OCI-M2 (cell line): ENCODE measurements around the gene SORL1.
"Not testable (repeated sequence)": the region's sequence is repeated elsewhere in the genome, so short reads cannot be mapped to it uniquely, and the experiment has no call there.

Source experiments
- DNase-seq: peaks from one replicate; lab custom pipeline; 2025; ENCODE audit not compliant: unreplicated experiment; lab: John Stamatoyannopoulos, UW

SORL1 gene

DNA sequence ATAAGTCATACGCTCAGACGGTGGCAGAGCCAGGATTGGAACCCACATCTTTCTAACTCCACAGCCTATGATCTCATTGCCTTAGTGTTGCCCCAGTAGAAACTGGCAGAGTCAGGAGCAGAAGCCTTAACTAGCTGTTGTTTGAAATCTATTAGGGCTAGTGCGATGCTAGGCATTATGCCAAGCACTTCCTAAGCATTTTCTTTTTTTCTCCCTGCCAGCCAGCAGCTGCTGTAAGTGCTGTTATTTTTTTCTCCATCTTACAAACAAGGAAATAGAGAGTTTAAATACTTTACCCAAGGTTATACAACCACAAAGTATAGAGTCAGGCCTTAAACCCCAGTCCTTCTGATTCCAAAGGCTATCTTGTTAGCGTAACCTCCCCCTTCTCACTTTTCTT lies 161.6 kb downstream of the SORL1 start:
- DNase-seq = no peak

DNA sequence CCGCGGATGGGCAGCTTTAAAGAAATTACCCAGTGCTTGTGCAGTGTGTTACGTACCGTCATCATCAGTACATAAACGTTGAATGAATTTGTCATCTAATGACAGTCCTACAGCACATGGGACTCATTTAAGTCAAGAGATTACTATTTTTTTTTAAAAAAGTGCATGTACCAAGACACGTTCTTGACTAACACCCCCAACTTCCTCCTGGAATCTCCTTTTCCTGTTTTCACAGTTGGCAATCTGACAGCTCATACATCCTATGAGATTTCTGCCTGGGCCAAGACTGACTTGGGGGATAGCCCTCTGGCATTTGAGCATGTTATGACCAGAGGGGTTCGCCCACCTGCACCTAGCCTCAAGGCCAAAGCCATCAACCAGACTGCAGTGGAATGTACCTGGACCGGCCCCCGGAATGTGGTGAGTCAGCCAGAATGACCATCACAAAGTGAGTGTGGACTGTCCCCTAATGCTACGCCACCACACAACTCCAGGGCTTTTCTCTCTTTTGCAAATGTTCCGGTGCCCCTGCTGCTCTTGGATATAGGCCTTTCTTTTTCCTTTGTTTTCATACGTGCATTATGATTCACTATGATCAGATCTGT lies 162.6 kb downstream of the SORL1 start:
- no peak for DNase-seq

DNA sequence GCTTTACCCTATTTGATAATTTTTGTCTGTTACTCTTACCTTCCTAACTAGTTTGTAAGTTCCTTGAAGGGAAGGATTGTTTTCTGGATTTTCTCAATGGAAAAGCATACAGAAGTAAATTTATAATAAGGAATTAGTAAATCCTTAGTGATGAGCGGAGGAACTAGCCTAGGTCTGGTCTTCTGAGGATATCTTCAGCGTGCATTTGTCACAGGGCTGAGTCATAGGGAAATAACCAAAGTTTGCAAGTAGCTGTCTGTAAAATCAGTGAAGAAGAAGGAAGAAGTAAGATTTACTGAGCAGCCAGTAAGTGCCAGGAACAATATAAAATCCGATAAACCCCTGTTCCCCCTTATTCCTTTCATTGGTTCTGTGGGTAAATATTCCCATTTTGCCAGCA lies 163.4 kb downstream of the SORL1 start:
- no peak for DNase-seq

DNA sequence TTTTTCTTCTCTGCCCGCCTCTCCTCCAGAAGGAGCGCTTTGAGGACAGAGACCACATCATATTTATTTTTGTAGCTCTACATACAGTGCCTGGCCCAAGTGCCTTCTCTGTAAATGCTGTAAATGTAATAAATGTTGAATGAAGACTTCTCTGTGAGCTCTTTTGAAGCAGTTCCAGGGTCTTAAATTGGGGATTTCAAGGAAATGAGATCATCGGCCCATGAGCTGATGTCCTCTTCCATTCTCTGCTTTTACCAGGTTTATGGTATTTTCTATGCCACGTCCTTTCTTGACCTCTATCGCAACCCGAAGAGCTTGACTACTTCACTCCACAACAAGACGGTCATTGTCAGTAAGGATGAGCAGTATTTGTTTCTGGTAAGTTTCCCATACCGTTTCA lies 166.4 kb downstream of the SORL1 start:
- no peak for DNase-seq

DNA sequence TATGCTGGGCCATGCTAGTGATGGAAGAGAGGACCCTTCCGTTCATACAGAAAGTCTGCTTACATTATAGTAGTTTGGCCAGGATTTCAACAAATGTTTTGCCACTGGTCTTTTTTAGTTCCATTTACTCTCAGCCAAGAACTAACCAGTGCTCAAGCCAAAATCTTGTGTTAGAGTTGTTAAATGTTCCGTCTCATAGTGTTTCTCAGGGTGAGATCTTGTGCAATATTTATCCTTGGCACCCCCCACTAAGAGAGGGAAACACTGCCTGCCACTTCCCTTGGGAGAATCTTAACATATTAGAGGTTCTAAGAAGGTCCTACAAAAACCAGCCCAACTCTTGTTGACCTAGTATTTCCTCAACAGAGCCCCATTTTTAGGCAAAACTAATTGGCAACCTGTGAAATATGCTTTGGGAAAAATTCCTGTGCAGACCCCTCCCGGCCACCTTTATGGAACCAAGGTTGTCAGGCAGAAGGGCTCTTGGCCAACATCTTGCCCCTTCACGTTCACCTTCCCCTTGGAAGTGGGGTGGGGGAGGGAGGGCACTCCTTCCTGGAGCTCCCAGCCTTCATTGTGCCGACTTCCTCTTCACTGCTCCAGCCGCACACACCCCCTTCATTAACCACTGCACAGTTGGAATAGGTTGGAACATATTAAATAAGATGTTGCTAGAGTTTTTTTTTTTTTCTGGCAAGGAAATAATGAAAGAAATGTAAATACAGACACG lies 173.8 kb downstream of the SORL1 start:
- no peak for DNase-seq

DNA sequence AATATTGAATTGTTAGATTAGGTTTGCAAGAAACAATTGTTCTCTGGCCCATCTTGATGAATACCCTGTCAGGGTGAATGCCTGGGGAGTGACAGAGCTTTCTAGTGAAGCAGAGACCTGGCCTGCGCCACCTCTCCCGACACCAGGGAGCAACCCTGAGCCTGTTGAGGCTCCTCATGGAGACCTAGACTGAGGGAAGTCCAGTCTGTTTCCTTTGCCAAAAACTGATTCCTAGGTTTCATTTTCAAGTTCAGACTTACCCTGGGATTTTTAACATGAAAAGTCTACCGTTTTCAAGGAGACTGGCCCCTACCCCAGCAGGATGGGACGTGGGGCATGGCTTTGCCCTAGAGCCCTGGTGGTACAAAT lies 174.4 kb downstream of the SORL1 start:
- no peak for DNase-seq

DNA sequence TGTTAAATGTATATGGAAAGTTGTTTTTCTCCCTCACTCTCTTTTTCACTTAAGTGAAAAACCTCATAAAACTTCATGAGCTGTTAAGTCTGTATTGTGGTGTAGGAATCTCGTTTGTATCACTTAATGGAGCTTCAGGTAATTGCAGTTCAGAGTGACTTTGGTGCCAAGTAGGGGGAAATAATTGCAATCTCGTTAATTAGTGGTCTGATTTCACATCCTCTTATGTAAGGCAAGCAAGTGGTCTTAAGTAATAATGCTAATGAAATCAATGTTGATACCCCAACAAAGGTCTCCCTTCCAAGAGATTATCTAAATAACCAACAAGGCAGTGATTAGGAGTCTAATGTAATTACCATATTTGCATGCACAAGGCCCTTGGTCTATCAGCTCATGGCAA lies 174.9 kb downstream of the SORL1 start:
- DNase-seq = no peak

DNA sequence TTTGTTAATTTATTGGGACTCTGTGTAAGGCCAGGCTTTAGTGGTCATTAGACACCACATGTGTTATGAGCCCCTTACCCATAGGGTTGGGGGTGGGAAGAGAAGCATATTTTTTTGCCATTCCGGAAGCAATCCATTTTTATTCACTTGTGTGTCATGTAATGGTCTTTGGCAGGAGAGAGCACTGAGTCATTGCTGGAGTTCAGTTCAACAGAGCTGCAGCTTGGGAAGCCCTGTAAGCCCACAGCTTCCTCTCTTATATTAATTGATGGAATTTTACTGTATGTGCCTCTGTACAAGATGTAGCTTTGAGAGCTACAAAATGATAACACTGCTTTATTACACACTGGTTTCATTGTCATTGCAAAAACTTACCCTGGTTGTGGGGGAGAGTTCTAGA lies 177.9 kb downstream of the SORL1 start:
- no peak for DNase-seq

DNA sequence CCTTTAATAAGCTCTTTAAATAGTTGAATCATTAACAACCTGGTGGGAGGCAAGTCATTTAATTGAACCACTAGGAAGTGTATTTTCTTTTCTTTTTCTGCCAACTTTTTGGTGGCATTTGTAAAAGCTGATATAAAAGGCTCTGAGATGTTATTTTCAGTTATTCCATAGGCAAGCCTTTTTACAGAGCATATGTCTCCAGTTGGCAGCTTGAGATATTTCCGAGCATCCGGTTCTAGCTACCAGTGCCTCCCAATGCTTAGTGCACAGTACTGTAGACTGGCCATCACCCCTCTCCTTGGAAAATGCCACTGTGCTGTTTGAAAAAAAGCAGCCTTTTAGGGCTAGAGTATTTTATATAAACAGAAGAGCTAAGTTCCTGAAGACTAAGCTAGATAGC lies 179.3 kb downstream of the SORL1 start:
- DNase-seq = no peak

DNA sequence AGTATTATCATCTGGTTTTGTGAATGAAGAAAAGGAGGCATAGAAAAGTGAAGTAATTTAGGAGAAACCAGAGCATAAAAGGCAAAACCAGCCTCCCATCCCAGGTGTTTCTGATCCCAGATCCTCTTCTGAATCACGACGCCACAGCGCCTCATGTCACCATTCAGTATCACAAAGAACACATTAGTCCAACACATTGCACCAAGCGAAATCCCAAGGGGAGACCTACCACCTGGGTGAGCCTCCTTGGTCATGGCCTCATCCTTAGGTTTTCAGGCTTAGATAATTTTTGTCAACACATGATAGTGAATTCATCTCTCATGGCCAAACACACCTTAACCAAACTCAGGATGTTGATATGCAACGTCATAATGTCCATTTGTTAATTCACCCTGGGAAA lies 182.2 kb downstream of the SORL1 start:
- DNase-seq = no peak

DNA sequence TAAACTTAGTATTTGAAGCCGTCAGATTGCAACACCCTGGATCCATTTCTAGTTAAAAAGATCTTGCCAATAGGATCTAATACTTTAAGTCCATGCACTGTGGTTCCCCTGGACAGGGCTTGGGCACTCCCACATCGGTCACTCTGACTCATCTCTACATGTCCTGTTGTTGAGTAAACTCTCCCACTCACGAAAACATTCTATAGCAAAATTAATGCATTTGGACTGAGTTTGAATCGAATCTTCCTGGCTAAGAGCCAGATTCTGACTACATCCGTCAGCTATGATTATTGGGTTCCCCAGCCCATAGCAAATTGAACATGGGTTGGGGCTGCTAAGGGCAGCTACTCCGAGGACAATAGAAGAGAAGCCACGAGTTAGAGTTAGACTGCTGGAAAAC lies 182.8 kb downstream of the SORL1 start:
- DNase-seq = no peak

DNA sequence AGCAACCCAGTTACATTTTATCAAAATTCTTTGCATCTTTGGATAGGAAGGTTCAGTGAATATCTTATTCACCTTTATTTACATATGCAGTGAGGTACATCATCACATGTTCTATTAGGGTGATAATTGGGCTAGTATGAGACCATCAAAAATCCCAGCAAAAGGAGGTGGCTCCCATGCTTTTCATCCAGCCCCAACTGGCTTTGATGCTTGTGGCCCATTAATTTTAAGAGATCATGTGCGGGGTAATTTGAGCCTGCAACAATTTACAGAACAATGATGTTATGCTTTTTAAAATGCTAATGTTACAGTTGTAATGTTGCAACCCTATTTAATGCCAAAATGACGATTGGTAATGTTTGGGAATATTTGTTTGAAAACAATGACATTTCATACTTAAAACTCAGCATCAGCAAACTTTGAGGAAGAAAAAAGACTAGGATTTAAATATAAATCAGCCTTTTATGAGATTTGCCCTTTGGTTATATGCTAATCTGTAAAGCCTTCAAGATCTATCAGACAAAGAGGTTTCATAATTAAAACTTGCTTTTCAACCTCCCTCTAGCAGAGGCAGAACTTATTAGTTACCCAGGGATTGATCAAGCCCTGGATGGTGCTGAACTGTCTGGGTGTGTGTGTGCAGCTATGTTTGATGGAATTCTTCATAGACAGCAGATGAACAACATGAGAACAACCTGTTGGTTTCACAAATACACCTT lies 184.1 kb downstream of the SORL1 start:
- no peak for DNase-seq

DNA sequence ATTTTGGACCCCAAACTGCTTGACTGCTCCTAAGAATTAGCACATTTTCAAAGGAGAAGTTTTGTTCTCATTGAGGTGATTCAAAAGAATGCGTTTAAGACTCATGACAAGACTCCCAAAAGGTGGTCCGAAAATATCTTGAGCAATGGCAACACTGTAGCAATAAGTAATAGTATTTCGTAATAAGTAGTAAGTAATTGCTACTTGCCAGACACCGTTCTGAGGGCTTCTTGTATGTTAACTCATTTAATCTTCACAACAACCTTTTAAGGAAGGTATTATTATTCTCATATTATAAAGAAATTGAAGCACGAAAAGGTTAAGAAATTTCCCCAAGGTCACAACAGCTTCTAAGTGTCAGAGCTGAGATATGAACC lies 184.7 kb downstream of the SORL1 start:
- no peak for DNase-seq

DNA sequence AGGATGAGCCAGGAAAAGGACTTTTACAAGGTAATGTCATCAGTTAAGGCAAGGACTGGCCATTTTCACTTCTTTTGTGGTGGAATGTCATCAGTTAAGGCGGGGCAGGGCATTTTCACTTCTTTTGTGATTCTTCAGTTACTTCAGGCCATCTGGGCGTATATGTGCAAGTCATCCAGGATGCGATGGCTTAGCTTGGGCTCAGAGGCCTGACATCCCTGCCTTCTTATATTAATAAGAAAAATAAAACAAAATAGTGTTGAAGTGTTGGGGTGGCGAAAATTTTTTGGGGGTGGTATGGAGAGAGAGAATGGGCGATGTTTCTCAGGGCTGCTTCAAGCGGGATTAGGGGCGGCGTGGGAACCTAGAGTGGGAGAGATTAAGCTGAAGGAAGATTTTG lies 185.5 kb downstream of the SORL1 start:
- not testable (repeated sequence) for DNase-seq

DNA sequence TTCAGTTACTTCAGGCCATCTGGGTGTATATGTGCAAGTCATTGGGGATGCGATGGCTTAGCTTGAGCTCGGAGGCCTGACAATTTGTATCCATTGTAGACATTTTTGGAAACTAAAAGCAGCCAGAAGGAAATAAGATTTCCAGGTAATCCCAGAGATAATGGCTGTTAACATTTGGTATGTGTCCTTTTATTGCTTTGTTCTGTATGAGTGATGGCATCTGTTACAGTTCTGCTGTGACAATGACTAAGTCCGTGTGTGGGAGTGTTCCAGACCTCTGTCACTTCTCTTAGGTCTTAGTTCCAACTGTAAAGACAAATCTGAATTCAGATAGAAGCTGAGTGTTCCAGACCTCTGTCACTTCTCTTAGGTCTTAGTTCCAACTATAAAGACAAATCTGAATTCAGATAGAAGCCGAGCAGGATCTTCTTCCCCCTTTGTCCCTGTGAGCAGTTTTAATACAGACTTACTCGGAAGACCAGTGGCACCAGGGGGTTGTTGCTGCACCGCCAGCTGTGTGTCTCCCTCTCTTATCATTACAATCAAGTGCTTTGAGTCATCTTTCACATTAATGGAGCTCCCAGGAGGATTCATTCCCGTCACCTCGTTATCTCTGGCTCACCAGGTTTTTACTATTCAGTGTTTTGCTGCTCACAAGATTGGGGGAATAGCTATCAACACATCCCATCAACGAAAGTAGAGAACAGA lies 191.5 kb downstream of the SORL1 start:
- DNase-seq = no peak

DNA sequence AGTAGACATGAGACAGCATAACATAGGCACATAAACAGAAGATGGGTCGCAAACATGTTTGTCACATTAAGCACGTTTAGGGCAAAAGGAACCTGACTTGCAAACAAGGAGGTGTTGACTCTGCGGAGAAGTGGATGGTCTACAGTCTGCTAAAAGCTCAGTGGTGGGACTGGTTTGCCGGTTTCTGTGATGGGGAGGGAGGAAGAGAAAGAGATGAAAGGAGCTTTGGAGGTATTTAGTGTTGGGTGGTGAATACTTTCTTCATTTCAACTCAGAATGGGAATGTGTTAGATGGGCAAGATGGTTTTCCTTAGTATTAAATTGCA lies 192.0 kb downstream of the SORL1 start:
- no peak for DNase-seq

DNA sequence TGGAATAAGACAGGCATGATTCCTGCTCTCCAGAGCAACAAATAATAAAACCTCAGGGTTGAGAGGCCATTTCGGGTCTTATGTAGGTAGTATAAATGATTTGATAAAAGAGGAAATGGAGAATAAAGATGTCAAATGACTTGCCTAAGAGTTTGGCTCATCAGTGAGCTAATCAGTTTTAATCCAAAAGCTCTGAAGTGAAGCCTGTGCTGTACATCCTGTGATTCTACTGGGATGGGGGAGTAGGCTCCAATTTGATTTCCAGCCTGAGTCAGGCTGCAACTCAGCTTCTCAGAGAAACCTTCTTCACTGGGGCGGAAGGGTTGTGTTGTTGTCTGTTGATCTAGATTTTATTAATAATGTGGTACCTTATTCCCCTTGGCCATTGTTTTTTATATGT lies 192.9 kb downstream of the SORL1 start:
- DNase-seq = no peak

DNA sequence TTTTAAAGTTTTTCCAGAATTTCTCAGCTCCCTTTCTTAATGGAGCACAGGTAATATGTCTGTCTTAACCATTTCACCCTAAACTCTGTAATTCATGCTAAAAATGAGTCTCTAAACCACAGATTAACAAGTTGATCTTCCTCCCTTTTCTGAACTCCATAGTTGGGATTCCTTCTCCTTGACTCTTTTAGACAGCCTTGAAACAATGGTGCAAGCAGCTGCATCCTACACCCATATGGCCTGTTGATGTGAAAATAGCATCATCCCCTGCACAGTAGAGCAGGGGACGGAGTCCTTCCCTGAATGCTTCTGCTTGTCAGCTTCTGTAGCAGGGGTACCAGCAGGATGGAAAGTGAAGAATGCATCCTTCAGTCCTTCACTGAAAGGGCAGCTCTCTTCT lies 193.5 kb downstream of the SORL1 start:
- no peak for DNase-seq

DNA sequence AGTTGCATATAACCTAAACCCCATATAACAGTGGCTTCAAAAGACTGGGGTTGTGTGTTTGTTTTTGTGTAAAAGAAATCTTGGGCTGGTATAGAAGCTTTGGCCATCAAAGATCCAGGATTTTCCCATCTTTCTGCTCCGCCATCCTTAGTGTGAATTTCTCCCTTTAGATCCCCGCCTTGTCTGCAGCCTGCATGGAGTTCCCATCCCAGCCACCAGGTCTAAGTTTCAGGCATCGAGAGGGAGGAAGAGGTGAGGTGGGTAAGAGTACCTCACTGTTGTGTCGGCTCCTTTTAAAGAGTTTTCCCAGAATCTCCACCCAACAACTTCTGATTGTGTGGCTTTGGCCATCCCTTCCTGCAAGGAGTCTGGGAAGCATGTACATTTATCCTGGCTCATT lies 196.2 kb downstream of the SORL1 start:
- DNase-seq = no peak

DNA sequence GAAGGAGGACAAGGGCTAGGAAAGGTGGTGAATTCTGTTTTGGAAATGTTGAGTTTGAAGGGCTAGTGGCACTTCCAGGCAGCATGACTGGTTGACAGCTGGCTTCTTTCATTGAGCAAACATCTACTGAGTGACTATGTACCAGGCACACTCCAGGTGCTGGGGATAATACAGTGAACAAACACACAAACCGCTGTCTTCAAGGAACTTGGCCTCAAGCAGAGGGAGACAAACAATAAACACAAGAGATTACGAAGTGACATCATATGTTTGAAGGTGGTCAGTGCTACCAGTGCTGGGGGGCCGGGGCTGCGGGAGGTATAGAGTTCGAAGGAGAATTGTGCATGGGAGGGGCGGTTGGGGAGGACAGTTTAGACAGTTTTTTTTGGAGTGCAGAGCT lies 197.7 kb downstream of the SORL1 start:
- DNase-seq = no peak

DNA sequence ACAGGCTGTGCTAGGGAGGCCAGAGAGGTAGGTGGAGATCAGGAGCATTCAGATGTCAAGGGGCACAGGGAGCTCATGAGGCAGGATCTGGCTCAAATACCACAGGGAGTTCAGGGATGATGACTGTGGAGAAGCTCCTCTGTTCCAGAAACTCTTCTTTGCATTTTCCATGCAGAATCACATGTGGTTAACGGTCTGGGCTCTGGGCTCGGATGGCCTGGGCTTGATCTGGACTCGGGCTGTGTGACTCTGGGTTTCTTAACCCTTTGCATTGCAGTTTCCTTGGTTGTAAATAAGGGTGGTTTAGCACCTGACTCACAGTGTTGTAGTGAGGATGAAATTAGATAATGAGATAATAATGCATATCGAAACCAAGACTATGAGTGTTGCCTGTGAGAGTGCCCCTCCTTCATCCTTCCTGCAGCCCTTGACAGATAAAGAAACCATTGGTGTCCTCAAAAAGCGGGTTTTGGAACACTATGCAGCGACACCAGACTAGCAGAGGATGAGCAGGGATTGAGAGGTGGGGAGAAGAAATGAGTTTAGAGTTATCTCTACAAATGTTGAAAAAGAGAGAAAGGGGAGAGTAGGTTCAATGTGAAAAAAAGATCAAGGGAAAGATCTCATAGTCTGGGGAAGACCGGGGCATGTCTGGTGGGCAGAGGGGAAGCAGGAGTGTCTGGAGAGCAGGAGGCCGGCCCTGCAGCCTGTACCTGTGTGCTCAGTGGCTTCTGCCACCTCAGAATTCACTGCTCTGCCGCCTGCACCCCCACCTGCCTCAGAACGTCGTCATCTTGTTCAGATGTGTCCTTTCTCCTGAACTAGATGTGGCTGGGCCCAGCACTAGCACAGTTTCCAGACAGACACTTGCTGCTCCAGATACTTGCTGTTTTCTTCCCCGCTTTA lies 198.5 kb downstream of the SORL1 start:
- no peak for DNase-seq
